Activated CD8-positive, alpha-beta T cell treated with anti-CD3 and anti-CD28 coated beads for 36 hours (primary cell): ENCODE measurements around the gene GNG4. TPM values are rescaled to one million over a fixed set of nuclear protein-coding genes. Genes with fewer than 3 reads are reported as not detected.
"Not testable (repeated sequence)": the region's sequence is repeated elsewhere in the genome, so short reads cannot be mapped to it uniquely, and the experiment has no call there.

Source experiments
- ATAC-seq: fragments of 200-7000 bp; cut with Tn5 transposase; one replicate; pipeline ENCODE4 v1.10.0; 2021; ENCODE audit warnings: mild to moderate bottlenecking, moderate library complexity
- CTCF ChIA-PET: fragments of 350-600 bp; sonication (Branson Sonifier 250); formaldehyde crosslinking; loops from one replicate; lab custom pipeline; 2021; ENCODE audit warnings: antibody characterized with exemption; lab: Charles Lee
- POLR2A ChIA-PET: fragments of 350-600 bp; sonication (Branson Sonifier 250); formaldehyde crosslinking; loops from one replicate; lab custom pipeline; 2021; ENCODE audit warnings: antibody characterized with exemption; lab: Charles Lee
- DNase-seq: peaks from one replicate; pipeline ENCODE4 v3.0.0-alpha.2; 2020
- H3K27ac Mint-ChIP-seq: one replicate; pipeline ENCODE4 v1.8.0; 2021; ENCODE audit warnings: mild to moderate bottlenecking, mixed read lengths
- H3K27me3 Mint-ChIP-seq: one replicate; pipeline ENCODE4 v1.8.0; 2021; ENCODE audit warnings: mixed read lengths
- H3K36me3 Mint-ChIP-seq: one replicate; pipeline ENCODE4 v1.8.0; 2021; ENCODE audit warnings: low read depth, mixed read lengths
- H3K4me1 Mint-ChIP-seq: one replicate; pipeline ENCODE4 v1.8.0; 2021; ENCODE audit warnings: low read depth, mixed read lengths
- H3K4me3 Mint-ChIP-seq: one replicate; pipeline ENCODE4 v1.8.0; 2021; ENCODE audit warnings: mild to moderate bottlenecking, moderate library complexity, mixed read lengths
- H3K9me3 Mint-ChIP-seq: one replicate; pipeline ENCODE4 v1.8.0; 2021; ENCODE audit warnings: mixed read lengths
- CTCF ChIP-seq: fragments of 200-600 bp; IDR thresholded peaks from one replicate; pipeline ENCODE4 v1.8.0; 2022; ENCODE audit warnings: antibody characterized with exemption, mild to moderate bottlenecking
- intact Hi-C: fragments of 100-400 bp; cut with micrococcal nuclease; formaldehyde crosslinking; loops from one replicate; pipeline ENCODE4 v1.10.0; 2022
- total RNA-seq, 2 experiments: library from RNA; stranded (reverse); gene quantifications; one replicate each; pipeline ENCODE4 v1.2.3, GENCODE V29; 2021

Gene GNG4
- total RNA-seq, 2 experiments from 2014 or later: 2.2 to 2.3 TPM

GRCh38 chr1:235651170-235651806 is 1.7 kb upstream of the GNG4 start:
- intact Hi-C loops: no loop called here
- POLR2A ChIA-PET: interaction anchor here (0.9 kb wide), 1 partner anchor 23 kb away, joined by 3 read pairs; no protein-coding TSS in a partner anchor
- no peaks in the 10 kb centered on the region for H3K36me3 Mint-ChIP-seq
- ATAC-seq (no peak), DNase-seq (no peak)
- no peak overlapping the region for H3K27ac Mint-ChIP-seq
- no peak for TF ChIP-seq CTCF
- peaks cover 57% of the 10 kb centered on the region for H3K27me3 Mint-ChIP-seq
- peaks cover 8% of the 10 kb centered on the region for H3K4me1 Mint-ChIP-seq
- H3K9me3 Mint-ChIP-seq: peaks cover 3% of the 10 kb centered on the region
- H3K4me3 Mint-ChIP-seq: peak overlapping the region; percentile 41
- CTCF ChIA-PET: interaction anchor here (1.2 kb wide), 1 partner anchor 50 kb away, joined by 3 read pairs; no protein-coding TSS in a partner anchor

GRCh38 chr1:235650341-235651169 is 971 bp upstream of the GNG4 start:
- peaks cover 3% of the 10 kb centered on the region for H3K9me3 Mint-ChIP-seq
- H3K4me1 Mint-ChIP-seq: peaks cover 8% of the 10 kb centered on the region
- ChIA-PET CTCF (no interaction called here), POLR2A (interaction anchor here (0.9 kb wide), 1 partner anchor 24 kb away, joined by 3 read pairs; no protein-coding TSS in a partner anchor)
- intact Hi-C loops: no loop called here
- no peak overlapping the region for H3K27ac Mint-ChIP-seq
- H3K4me3 Mint-ChIP-seq: peak overlapping the region; percentile 41
- no peaks in the 10 kb centered on the region for H3K36me3 Mint-ChIP-seq
- no peak for DNase-seq
- peaks cover 57% of the 10 kb centered on the region for H3K27me3 Mint-ChIP-seq
- TF ChIP-seq CTCF: no peak
- ATAC-seq: peak; percentile 11

GRCh38 chr1:235648954-235649367 is 623 bp downstream of the GNG4 start:
- intact Hi-C loops: no loop called here
- CTCF ChIA-PET: no interaction called here
- H3K27ac Mint-ChIP-seq: no peak overlapping the region
- no peaks in the 10 kb centered on the region for H3K36me3 Mint-ChIP-seq
- ATAC-seq: peak; percentile 79
- peak overlapping the region; percentile 67 for H3K4me3 Mint-ChIP-seq
- peaks cover 13% of the 10 kb centered on the region for H3K4me1 Mint-ChIP-seq
- TF ChIP-seq CTCF: no peak
- POLR2A ChIA-PET: interaction anchor here (1.0 kb wide), 1 partner anchor 9 kb away, joined by 4 read pairs; no protein-coding TSS in a partner anchor
- H3K27me3 Mint-ChIP-seq: peaks cover 50% of the 10 kb centered on the region
- H3K9me3 Mint-ChIP-seq: peaks cover 3% of the 10 kb centered on the region
- peak; percentile 78 for DNase-seq

- no peak for TF ChIP-seq CTCF
- CTCF ChIA-PET: no interaction called here
Observed at GRCh38 chr1:235648407-235648907, 1.1 kb downstream of the GNG4 start.

GRCh38 chr1:235647537-235647936 is 2.0 kb downstream of the GNG4 start:
- ATAC-seq, H3K9me3 Mint-ChIP-seq, intact Hi-C loops, H3K4me3 Mint-ChIP-seq, H3K36me3 Mint-ChIP-seq, DNase-seq, CTCF ChIA-PET, H3K27ac Mint-ChIP-seq: not testable (repeated sequence)
- Mint-ChIP-seq H3K4me1 (peaks cover 25% of the 10 kb centered on the region), H3K27me3 (peaks cover 42% of the 10 kb centered on the region)
- POLR2A ChIA-PET: interaction anchor here (0.6 kb wide), 1 partner anchor 174 kb away, joined by 3 read pairs; no protein-coding TSS in a partner anchor

More at GRCh38 chr1:235648407-235648907, 1.1 kb downstream of the GNG4 start:
- peaks cover 47% of the 10 kb centered on the region for H3K27me3 Mint-ChIP-seq
- DNase-seq (no peak), ATAC-seq (no peak)
- no peaks in the 10 kb centered on the region for H3K9me3 Mint-ChIP-seq
- no peaks in the 10 kb centered on the region for H3K36me3 Mint-ChIP-seq
- peaks cover 15% of the 10 kb centered on the region for H3K4me1 Mint-ChIP-seq
- no peak overlapping the region for H3K27ac Mint-ChIP-seq
- POLR2A ChIA-PET: interaction anchor here (1.0 kb wide), 1 partner anchor 9 kb away, joined by 4 read pairs; no protein-coding TSS in a partner anchor
- H3K4me3 Mint-ChIP-seq: peak overlapping the region; percentile 67
- intact Hi-C loops: no loop called here
